Measurements from ENCODE around the gene CTNNA3. TPM values are rescaled to one million over a fixed set of nuclear protein-coding genes. Genes with fewer than 3 reads are reported as not detected.

Gene CTNNA3
- total RNA-seq, 1 experiment from 2014 or later = 0.32 TPM

- TF ChIP-seq YY1 (IDR thresholded peaks at IDR 0.05; ENCODE audit: extremely low read depth, insufficient replicate concordance, low read depth, low read length) (no peak), ZFX (IDR thresholded peaks at IDR 0.05) (no peak), POLR2AphosphoS5 (IDR thresholded peaks at IDR 0.05; ENCODE audit: low read depth, low read length) (no peak), SP1 (IDR thresholded peaks at IDR 0.05; ENCODE audit: low read depth) (no peak), FOSL1 (IDR thresholded peaks at IDR 0.05; ENCODE audit: low read depth) (no peak), SIN3A (IDR thresholded peaks at IDR 0.05; ENCODE audit: low read depth) (no peak)
Measured at GRCh38 chr10:66218289-66218688, 1477.7 kb downstream of the CTNNA3 start (continued).

DNA sequence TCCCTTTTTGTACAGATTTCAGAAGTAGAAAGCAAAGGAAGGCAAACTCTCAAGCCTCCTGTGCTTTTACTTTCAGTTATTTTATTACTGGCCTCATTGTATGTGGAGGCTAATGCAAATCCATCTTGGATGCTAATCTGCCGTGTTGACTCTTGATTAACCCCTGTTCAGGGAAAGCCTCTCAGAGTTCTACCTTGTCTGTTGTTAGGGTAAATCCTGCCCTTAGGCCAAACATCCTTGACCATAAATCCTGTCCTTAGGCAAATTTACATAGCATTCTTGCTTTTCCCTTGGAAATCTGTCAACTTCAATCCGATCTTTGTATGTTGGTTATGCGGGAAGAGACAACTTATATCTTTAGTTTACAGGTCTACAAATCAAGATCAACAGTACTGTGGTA is 1480.1 kb downstream of the CTNNA3 start:
- CTCF ChIA-PET = no interaction called here
- no peaks in the 10 kb centered on the region for H4K20me1 ChIP-seq (ENCODE audit: insufficient read depth)
- no peak for ATAC-seq
- H3K4me3 ChIP-seq (replicated peaks in 1 of 2; ENCODE audit: low read depth in 1 of 2, low read length in 2 of 2) = no peak overlapping the region
- H3K9ac ChIP-seq (ENCODE audit: low read length) = no peak overlapping the region
- H3K36me3 ChIP-seq (ENCODE audit: control insufficient read depth in 1 of 2, insufficient read depth in 2 of 2, low read length in 2 of 2) = no peaks in the 10 kb centered on the region
- H3K27ac ChIP-seq (ENCODE audit: low read depth, low read length) = no peak overlapping the region
- no peaks in the 10 kb centered on the region for H3K27me3 ChIP-seq (ENCODE audit: insufficient read depth, low read length)
- H3K9me3 ChIP-seq (ENCODE audit: control insufficient read depth in 1 of 2, insufficient read depth in 1 of 2, low read depth in 1 of 2, low read length in 2 of 2) = no peaks in the 10 kb centered on the region
- H2AFZ ChIP-seq (ENCODE audit: low read depth, low read length, poor library complexity, severe bottlenecking) = no peak overlapping the region
- BruUV-seq (replicated peaks) = no TSS peak
- POLR2A ChIA-PET = no interaction called here
- TF ChIP-seq CEBPB (IDR thresholded peaks at IDR 0.05; ENCODE audit: low read depth) (no peak), SIN3A (IDR thresholded peaks at IDR 0.05; ENCODE audit: low read depth) (no peak), RAD21 (IDR thresholded peaks at IDR 0.05; ENCODE audit: low read depth) (no peak), FOSL1 (IDR thresholded peaks at IDR 0.05; ENCODE audit: low read depth) (no peak), CBX3 (IDR thresholded peaks at IDR 0.05; ENCODE audit: low read depth) (no peak), EGR1 (IDR thresholded peaks at IDR 0.05; ENCODE audit: low read depth) (no peak), POLR2A (IDR thresholded peaks at IDR 0.05; ENCODE audit: borderline replicate concordance, extremely low read depth, insufficient read depth, insufficient read length) (no peak), ZFX (IDR thresholded peaks at IDR 0.05) (no peak), YY1 (IDR thresholded peaks at IDR 0.05; ENCODE audit: extremely low read depth, insufficient replicate concordance, low read depth, low read length) (no peak), REST (IDR thresholded peaks at IDR 0.05; ENCODE audit: low read depth) (no peak)
- TF ChIP-seq, protein P1, sequence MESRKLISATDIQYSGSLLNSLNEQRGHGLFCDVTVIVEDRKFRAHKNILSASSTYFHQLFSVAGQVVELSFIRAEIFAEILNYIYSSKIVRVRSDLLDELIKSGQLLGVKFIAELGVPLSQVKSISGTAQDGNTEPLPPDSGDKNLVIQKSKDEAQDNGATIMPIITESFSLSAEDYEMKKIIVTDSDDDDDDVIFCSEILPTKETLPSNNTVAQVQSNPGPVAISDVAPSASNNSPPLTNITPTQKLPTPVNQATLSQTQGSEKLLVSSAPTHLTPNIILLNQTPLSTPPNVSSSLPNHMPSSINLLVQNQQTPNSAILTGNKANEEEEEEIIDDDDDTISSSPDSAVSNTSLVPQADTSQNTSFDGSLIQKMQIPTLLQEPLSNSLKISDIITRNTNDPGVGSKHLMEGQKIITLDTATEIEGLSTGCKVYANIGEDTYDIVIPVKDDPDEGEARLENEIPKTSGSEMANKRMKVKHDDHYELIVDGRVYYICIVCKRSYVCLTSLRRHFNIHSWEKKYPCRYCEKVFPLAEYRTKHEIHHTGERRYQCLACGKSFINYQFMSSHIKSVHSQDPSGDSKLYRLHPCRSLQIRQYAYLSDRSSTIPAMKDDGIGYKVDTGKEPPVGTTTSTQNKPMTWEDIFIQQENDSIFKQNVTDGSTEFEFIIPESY (IDR thresholded peaks at IDR 0.05; ENCODE audit: extremely low read depth, insufficient replicate concordance, low read length) = no peak
- H3K79me2 ChIP-seq (ENCODE audit: insufficient read depth, low read length) = no peaks in the 10 kb centered on the region
- H3K4me1 ChIP-seq (ENCODE audit: control insufficient read depth in 1 of 2, insufficient read depth in 2 of 2, low read length in 2 of 2) = no peaks in the 10 kb centered on the region
- H3K9me2 ChIP-seq (ENCODE audit: insufficient read depth) = no peaks in the 10 kb centered on the region
- DNase-seq (ENCODE audit: low read depth, low spot score) = no peak
- RAD21 ChIA-PET (ENCODE audit: low non-redundant PET in 1 of 2, low total read pairs in 2 of 2, uncharacterized antibody in 2 of 2, unreplicated experiment in 2 of 2) = no interaction called here
- intact Hi-C loops (cut with micrococcal nuclease) = no loop called here
- no peak overlapping the region for H3K4me2 ChIP-seq (ENCODE audit: low read length)
